Testis (tissue), 2 donors: Measurements from ENCODE around the gene HMBS.

Source experiments
- POLR2A ChIP-seq: fragments of 450-650 bp; IDR thresholded peaks from one replicate; pipeline ENCODE4 v1.6.1; 2017; ENCODE audit warnings: antibody characterized with exemption, mild to moderate bottlenecking, moderate library complexity
- TF ChIP-seq, protein P1 (sequence below), 3 experiments: fragments of 450-650 bp in 2 of 3; fragments of 200-600 bp in 1 of 3; sonication (generic) in 1 of 3; IDR thresholded peaks; one replicate each; pipeline ENCODE4 v1.5.1; 2016 to 2019; ENCODE audit warnings: antibody characterized with exemption in 3 of 3, mild to moderate bottlenecking in 2 of 3, moderate library complexity in 1 of 3

DNA sequence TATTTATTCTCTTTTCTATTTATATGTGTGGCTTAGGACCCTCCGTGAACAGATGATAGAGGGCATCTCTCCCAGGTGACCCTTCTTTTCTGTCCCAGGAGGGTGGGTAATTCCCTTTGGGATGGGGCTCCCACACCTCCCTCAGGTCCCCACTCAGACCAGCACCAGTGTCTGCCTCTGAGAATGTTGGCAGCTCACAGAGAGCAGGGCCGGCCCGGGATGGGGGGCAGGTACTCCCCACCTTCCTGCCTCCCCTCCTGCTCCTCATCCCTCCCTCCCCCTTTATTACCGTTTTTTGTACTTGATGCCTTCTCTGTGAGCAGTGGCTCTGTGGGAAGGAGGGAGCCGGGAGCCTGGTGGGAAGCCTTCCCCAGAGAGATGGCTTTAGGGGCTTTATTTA lies 31.9 kb downstream of the HMBS start:
- TF ChIP-seq, protein P1, sequence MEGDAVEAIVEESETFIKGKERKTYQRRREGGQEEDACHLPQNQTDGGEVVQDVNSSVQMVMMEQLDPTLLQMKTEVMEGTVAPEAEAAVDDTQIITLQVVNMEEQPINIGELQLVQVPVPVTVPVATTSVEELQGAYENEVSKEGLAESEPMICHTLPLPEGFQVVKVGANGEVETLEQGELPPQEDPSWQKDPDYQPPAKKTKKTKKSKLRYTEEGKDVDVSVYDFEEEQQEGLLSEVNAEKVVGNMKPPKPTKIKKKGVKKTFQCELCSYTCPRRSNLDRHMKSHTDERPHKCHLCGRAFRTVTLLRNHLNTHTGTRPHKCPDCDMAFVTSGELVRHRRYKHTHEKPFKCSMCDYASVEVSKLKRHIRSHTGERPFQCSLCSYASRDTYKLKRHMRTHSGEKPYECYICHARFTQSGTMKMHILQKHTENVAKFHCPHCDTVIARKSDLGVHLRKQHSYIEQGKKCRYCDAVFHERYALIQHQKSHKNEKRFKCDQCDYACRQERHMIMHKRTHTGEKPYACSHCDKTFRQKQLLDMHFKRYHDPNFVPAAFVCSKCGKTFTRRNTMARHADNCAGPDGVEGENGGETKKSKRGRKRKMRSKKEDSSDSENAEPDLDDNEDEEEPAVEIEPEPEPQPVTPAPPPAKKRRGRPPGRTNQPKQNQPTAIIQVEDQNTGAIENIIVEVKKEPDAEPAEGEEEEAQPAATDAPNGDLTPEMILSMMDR (IDR thresholded peaks at IDR 0.05): no peak
- no peak for TF ChIP-seq POLR2A
